Measurements from ENCODE around the gene TMEM175.

The TMEM175 gene

GRCh38 chr4:895596-895995 lies 36.7 kb upstream of the TMEM175 start:
- TF ChIP-seq CTCF (conservative IDR thresholded peaks at IDR 0.05; ENCODE audit: low read length) (no peak), EZH2phosphoT487 (IDR thresholded peaks at IDR 0.05; ENCODE audit: borderline replicate concordance) (no peak)
- Histone ChIP-seq H3K4me3 (ENCODE audit: low read length, poor library complexity, severe bottlenecking) (no peak overlapping the region), H3K9ac (ENCODE audit: low read depth, low read length, poor library complexity, severe bottlenecking) (no peak overlapping the region), H3K4me2 (ENCODE audit: low read depth, low read length, poor library complexity, severe bottlenecking) (no peak overlapping the region), H3K4me1 (ENCODE audit: insufficient read depth, low read length, poor library complexity, severe bottlenecking) (no peaks in the 10 kb centered on the region), H4K20me1 (ENCODE audit: insufficient read depth, low read length, poor library complexity, severe bottlenecking) (no peaks in the 10 kb centered on the region), H3F3A (ENCODE audit: low read depth) (no peaks in the 10 kb centered on the region), H2AFZ (ENCODE audit: low read length) (no peak overlapping the region), H3K79me2 (ENCODE audit: insufficient read depth, low read length) (no peaks in the 10 kb centered on the region), H3K9me2 (replicated peaks; ENCODE audit: low read depth, low read length) (no peaks in the 10 kb centered on the region), H3K9me3 (ENCODE audit: insufficient read depth, low read depth, low read length) (no peaks in the 10 kb centered on the region), H3K36me3 (ENCODE audit: insufficient read depth, low read length) (peaks cover 51% of the 10 kb centered on the region; the same call in 1 of the 2 replicates), H3K27me3 (ENCODE audit: insufficient read depth, low read length, poor library complexity, severe bottlenecking) (no peaks in the 10 kb centered on the region)

GRCh38 chr4:896216-896615 lies 36.0 kb upstream of the TMEM175 start:
- Histone ChIP-seq H3K4me3 (ENCODE audit: low read length, poor library complexity, severe bottlenecking) (no peak overlapping the region), H3F3A (ENCODE audit: low read depth) (no peaks in the 10 kb centered on the region), H3K36me3 (ENCODE audit: insufficient read depth, low read length) (peaks cover 52% of the 10 kb centered on the region; the same call in 1 of the 2 replicates), H2AFZ (ENCODE audit: low read length) (no peak overlapping the region), H3K4me1 (ENCODE audit: insufficient read depth, low read length, poor library complexity, severe bottlenecking) (no peaks in the 10 kb centered on the region), H3K9me3 (ENCODE audit: insufficient read depth, low read depth, low read length) (no peaks in the 10 kb centered on the region), H4K20me1 (ENCODE audit: insufficient read depth, low read length, poor library complexity, severe bottlenecking) (peaks cover 2% of the 10 kb centered on the region), H3K27me3 (ENCODE audit: insufficient read depth, low read length, poor library complexity, severe bottlenecking) (no peaks in the 10 kb centered on the region), H3K9ac (ENCODE audit: low read depth, low read length, poor library complexity, severe bottlenecking) (no peak overlapping the region), H3K9me2 (replicated peaks; ENCODE audit: low read depth, low read length) (no peaks in the 10 kb centered on the region), H3K79me2 (ENCODE audit: insufficient read depth, low read length) (no peaks in the 10 kb centered on the region), H3K4me2 (ENCODE audit: low read depth, low read length, poor library complexity, severe bottlenecking) (no peak overlapping the region)
- TF ChIP-seq CTCF (conservative IDR thresholded peaks at IDR 0.05; ENCODE audit: low read length) (peak; percentile 36; the same call in 1 of the 2 replicates), EZH2phosphoT487 (IDR thresholded peaks at IDR 0.05; ENCODE audit: borderline replicate concordance) (no peak)

- Histone ChIP-seq H4K20me1 (ENCODE audit: insufficient read depth, low read length, poor library complexity, severe bottlenecking) (peaks cover 3% of the 10 kb centered on the region), H3K9me2 (replicated peaks; ENCODE audit: low read depth, low read length) (no peaks in the 10 kb centered on the region), H3F3A (ENCODE audit: low read depth) (no peaks in the 10 kb centered on the region), H3K4me1 (ENCODE audit: insufficient read depth, low read length, poor library complexity, severe bottlenecking) (no peaks in the 10 kb centered on the region), H3K79me2 (ENCODE audit: insufficient read depth, low read length) (no peaks in the 10 kb centered on the region), H3K9ac (ENCODE audit: low read depth, low read length, poor library complexity, severe bottlenecking) (no peak overlapping the region), H2AFZ (ENCODE audit: low read length) (no peak overlapping the region), H3K36me3 (ENCODE audit: insufficient read depth, low read length) (peaks cover 57% of the 10 kb centered on the region; the same call in 1 of the 2 replicates), H3K4me2 (ENCODE audit: low read depth, low read length, poor library complexity, severe bottlenecking) (no peak overlapping the region), H3K27me3 (ENCODE audit: insufficient read depth, low read length, poor library complexity, severe bottlenecking) (no peaks in the 10 kb centered on the region), H3K4me3 (ENCODE audit: low read length, poor library complexity, severe bottlenecking) (no peak overlapping the region), H3K9me3 (ENCODE audit: insufficient read depth, low read depth, low read length) (no peaks in the 10 kb centered on the region)
- TF ChIP-seq CTCF (conservative IDR thresholded peaks at IDR 0.05; ENCODE audit: low read length) (no peak), EZH2phosphoT487 (IDR thresholded peaks at IDR 0.05; ENCODE audit: borderline replicate concordance) (no peak)
Observed at GRCh38 chr4:896630-897029, 35.6 kb upstream of the TMEM175 start.

Measured in Loucy (cell line).